ENCODE data around the gene PSMG3. TPM values are rescaled to one million over a fixed set of nuclear protein-coding genes. Genes with fewer than 3 reads are reported as not detected.
A peak's percentile ranks its signal among the peaks of the same experiment; 100 is the strongest.

The PSMG3 gene
- polyA plus RNA-seq, 2 of the 4 experiments (the other 2 are of a cell fraction): 75.9 to 89.3 TPM

DNA sequence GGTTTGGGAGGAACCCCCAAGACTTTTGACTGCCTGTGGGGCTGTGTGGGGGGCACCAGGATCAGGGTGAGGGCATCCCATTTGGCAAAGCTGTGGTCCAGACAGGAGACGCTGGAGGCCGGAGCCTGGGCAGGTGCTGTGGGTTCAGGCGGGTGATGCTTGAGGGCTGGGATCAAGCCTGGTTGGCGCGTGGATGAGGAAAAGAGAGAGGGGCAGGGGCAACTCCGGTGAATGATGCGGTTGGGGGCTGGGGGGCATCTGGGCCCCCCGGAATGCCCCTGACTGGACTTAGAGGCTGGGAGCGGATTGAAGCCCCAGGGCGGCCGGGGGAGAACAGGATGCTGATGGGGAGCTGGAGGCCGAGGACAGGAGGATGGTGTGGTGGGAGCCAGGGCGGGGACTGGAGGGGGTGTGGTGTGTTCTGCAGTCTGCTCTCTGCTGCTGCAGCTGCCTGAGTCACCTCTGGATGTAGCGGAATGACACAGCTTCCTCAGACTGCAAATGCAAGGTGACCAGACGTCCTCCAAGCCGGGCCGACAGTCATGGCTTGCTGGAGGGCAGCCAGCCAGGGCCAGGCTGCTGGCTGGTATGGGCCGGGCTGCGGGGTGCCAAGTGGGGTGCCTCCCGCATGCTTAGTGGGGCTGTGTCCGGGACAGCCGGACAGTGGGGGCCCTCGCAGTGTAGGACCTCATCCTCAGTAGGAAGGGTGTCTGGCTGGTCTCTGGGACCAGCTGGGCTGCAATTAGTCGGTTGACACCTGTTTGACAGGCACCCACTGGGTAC lies 36.1 kb downstream of the PSMG3 start (continued):
- TF ChIP-seq SREBF2 (IDR thresholded peaks at IDR 0.05) (no peak), TP53 (CRISPR knock-in tag; IDR thresholded peaks at IDR 0.05) (no peak), MYC (IDR thresholded peaks at IDR 0.05; ENCODE audit: borderline replicate concordance, low read length) (no peak), RCOR1 (IDR thresholded peaks at IDR 0.05; ENCODE audit: low read depth, low read length) (no peak), NFE2L2 (conservative IDR thresholded peaks at IDR 0.05; ENCODE audit: low read length) (no peak), JUN (IDR thresholded peaks at IDR 0.05) (peak in 1 of 2 experiments; percentile 35; a peak in 1 of 5 replicates), FOSB (CRISPR knock-in tag; IDR thresholded peaks at IDR 0.05) (peak; percentile 85; the same call in 1 of the 2 replicates), CBX2 (IDR thresholded peaks at IDR 0.05; ENCODE audit: borderline replicate concordance, low read depth) (no peak), RAD21 (conservative IDR thresholded peaks at IDR 0.05 in 1 of 2, IDR thresholded peaks at IDR 0.05 in 1 of 2) (no peak), GATA3 (IDR thresholded peaks at IDR 0.05; ENCODE audit: borderline replicate concordance) (peak; percentile 36; the same call in 1 of the 2 replicates), KDM1A (IDR thresholded peaks at IDR 0.05; ENCODE audit: low read depth) (no peak), POLR2AphosphoS2 (conservative IDR thresholded peaks at IDR 0.05; ENCODE audit: low read length) (peak; percentile 37; the same call in 1 of the 2 replicates), PHF8 (IDR thresholded peaks at IDR 0.05; ENCODE audit: borderline replicate concordance, low read depth) (no peak), ZFP36 (IDR thresholded peaks at IDR 0.05; ENCODE audit: borderline replicate concordance, partially characterized antibody) (no peak), HDAC2 (IDR thresholded peaks at IDR 0.05) (no peak), MAZ (IDR thresholded peaks at IDR 0.05; ENCODE audit: borderline replicate concordance, low read depth, low read length) (no peak), MAFK (IDR thresholded peaks at IDR 0.05; ENCODE audit: partially characterized antibody) (peak; percentile 66), POLR2A (IDR thresholded peaks at IDR 0.05; ENCODE audit: low read length) (no peak), BCL3 (IDR thresholded peaks at IDR 0.05) (no peak), RARB (CRISPR knock-in tag; IDR thresholded peaks at IDR 0.05) (no peak), FOSL2 (IDR thresholded peaks at IDR 0.05) (no peak; the same call in 1 of the 2 replicates), FOSL2 (CRISPR knock-in tag; IDR thresholded peaks at IDR 0.05) (peak; percentile 74), CEBPB (IDR thresholded peaks at IDR 0.05) (no peak), ZC3H11A (IDR thresholded peaks at IDR 0.05) (no peak), FOXS1 (CRISPR knock-in tag; IDR thresholded peaks at IDR 0.05) (no peak), ZNF302 (CRISPR knock-in tag; IDR thresholded peaks at IDR 0.05) (no peak), HOXA7 (CRISPR knock-in tag; IDR thresholded peaks at IDR 0.05) (no peak; the same call in none of the 2 replicates), HOXB5 (CRISPR knock-in tag; IDR thresholded peaks at IDR 0.05) (peak; percentile 47; the same call in 1 of the 2 replicates), KDM5A (IDR thresholded peaks at IDR 0.05) (no peak)
- TF ChIP-seq, protein P1, sequence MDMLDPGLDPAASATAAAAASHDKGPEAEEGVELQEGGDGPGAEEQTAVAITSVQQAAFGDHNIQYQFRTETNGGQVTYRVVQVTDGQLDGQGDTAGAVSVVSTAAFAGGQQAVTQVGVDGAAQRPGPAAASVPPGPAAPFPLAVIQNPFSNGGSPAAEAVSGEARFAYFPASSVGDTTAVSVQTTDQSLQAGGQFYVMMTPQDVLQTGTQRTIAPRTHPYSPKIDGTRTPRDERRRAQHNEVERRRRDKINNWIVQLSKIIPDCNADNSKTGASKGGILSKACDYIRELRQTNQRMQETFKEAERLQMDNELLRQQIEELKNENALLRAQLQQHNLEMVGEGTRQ (IDR thresholded peaks at IDR 0.05): no peak

- H3K4me2 ChIP-seq: peak overlapping the region; percentile 98
- peaks cover 44% of the 10 kb centered on the region for H3K4me1 ChIP-seq
- no peaks in the 10 kb centered on the region for H3K9me3 ChIP-seq
- ChIA-PET POLR2A (interaction anchor here (0.7 to 1.0 kb wide), 3 partner anchors 15 to 27 kb away, joined by 3 read pairs; no protein-coding TSS in a partner anchor), CTCF (interaction anchor here (1.0 to 18.4 kb wide), 8 partner anchors 10 to 59 kb away, joined by 3 to 204 read pairs (median 5); partner anchors contain the start of gene TMEM184A)
- FAIRE-seq: no peak
- DNase-seq (ENCODE audit: low read depth in 1 of 2, low spot score in 1 of 2): no peak
- peak overlapping the region; percentile 98 for H3K4me3 ChIP-seq
- H3K27ac ChIP-seq: peak overlapping the region; percentile 97 to 98
- no peak for ATAC-seq
- 0% methylated on average over 9 of the region's 9 CpGs for WGBS (ENCODE audit: missing lambda C conversion rate)
- no peak for TF ChIP-seq RNF2 (IDR thresholded peaks at IDR 0.05; ENCODE audit: borderline replicate concordance, low read depth)
- TF ChIP-seq, protein P2, sequence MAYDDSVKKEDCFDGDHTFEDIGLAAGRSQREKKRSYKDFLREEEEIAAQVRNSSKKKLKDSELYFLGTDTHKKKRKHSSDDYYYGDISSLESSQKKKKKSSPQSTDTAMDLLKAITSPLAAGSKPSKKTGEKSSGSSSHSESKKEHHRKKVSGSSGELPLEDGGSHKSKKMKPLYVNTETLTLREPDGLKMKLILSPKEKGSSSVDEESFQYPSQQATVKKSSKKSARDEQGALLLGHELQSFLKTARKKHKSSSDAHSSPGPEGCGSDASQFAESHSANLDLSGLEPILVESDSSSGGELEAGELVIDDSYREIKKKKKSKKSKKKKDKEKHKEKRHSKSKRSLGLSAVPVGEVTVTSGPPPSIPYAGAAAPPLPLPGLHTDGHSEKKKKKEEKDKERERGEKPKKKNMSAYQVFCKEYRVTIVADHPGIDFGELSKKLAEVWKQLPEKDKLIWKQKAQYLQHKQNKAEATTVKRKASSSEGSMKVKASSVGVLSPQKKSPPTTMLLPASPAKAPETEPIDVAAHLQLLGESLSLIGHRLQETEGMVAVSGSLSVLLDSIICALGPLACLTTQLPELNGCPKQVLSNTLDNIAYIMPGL (CRISPR knock-in tag; IDR thresholded peaks at IDR 0.05; ENCODE audit: borderline replicate concordance): no peak
- TF ChIP-seq NR3C1 (IDR thresholded peaks at IDR 0.05): no peak
- TF ChIP-seq TP53 (CRISPR knock-in tag; IDR thresholded peaks at IDR 0.05): peak; percentile 52; the same call in 1 of the 2 replicates
- TF ChIP-seq, protein P3, sequence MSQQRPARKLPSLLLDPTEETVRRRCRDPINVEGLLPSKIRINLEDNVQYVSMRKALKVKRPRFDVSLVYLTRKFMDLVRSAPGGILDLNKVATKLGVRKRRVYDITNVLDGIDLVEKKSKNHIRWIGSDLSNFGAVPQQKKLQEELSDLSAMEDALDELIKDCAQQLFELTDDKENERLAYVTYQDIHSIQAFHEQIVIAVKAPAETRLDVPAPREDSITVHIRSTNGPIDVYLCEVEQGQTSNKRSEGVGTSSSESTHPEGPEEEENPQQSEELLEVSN (IDR thresholded peaks at IDR 0.05; ENCODE audit: borderline replicate concordance, low read depth): 0 out of 2 replicates have a peak, but pooled peaks have one; percentile 28
- no peak for TF ChIP-seq ATOH8 (CRISPR knock-in tag; IDR thresholded peaks at IDR 0.05; ENCODE audit: low read depth)
Measured at GRCh38 chr7:1533255-1533546, 36.6 kb downstream of the PSMG3 start.
